NOMO-1 treated with DMSO at 0.1 percent for 48 hours (cell line): Measurements from ENCODE around the gene EPB41L2.

Experiments
- DNase-seq: peaks from one replicate; lab custom pipeline; 2025; ENCODE audit not compliant: unreplicated experiment; lab: John Stamatoyannopoulos, UW

The EPB41L2 gene

DNA sequence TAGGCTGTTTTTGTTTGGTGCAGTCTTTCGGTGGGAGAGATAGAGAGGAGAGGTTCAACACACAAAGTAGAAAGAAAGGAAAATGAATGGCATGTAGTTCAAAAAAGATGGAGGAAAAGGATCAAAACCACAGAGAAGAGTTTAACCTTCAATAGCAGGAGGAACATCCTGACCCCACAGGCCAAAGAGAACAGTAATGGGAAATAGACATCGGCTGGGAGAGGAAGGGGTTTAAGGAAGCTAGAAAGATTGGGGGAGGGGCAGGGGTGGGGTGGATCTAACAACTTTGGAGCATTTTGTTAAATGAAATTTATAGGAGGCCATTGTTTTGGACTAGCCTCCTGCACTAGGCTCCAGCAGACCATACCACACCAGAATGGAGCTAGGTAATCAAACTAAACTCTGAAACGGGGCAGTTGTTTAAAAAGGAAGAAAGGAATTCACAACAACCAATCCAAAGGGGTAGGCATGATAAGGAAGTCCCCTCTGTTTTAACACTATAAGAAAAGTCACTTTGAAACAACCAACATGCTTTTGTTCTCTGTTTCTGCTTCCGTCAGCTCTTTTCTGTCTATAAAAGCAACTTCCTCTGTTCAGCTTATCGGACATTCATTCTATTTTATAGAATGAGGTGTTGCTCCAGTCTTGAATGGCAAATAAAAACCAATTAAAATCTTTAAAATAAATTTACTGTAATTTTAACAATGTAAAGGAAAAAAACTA lies 82.6 kb downstream of the EPB41L2 start:
- DNase-seq = no peak

- no peak for DNase-seq
Measured at GRCh38 chr6:130978660-130979396, 84.2 kb downstream of the EPB41L2 start.

GRCh38 chr6:130978180-130978579 lies 84.9 kb downstream of the EPB41L2 start:
- no peak for DNase-seq

- DNase-seq = no peak
Measured at GRCh38 chr6:130975325-130975724, 87.7 kb downstream of the EPB41L2 start.

- no peak for DNase-seq
Measured at GRCh38 chr6:130973521-130974277, 89.3 kb downstream of the EPB41L2 start.

- no peak for DNase-seq
Measured at GRCh38 chr6:130971504-130971903, 91.5 kb downstream of the EPB41L2 start.

GRCh38 chr6:130970839-130971410 lies 92.1 kb downstream of the EPB41L2 start:
- no peak for DNase-seq

DNA sequence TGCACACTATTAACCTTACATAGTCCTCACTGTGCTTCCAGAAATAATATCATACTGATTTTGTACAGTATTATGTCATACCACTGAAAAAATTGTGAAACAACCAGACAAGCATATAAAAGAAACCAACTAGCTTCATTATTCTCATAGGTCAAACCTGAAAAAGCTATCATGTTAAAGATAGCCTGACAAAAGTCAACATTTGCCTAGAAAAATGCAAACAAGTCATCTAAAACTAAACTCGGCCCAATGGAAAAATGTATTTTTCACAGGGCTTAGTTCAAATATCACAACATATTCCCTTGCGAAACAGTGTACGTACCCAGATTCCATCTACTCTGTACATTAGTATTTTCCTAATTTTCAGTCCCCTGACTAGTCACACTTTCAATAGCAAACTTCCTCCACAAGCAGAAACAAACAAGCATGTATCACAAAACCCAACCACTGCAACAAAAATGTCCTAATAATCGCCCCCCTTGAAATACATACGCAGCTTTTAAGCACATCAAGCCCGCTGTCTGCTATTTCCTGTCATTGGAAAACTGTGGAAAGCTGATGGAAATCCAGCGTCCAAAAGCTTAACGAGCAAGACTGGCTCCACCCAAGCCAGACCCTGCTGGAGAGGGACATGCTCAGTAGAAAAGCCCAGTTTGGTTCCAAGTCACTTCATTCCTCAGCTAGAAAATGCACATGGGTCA lies 93.1 kb downstream of the EPB41L2 start:
- DNase-seq = no peak

- no peak for DNase-seq
Measured at GRCh38 chr6:130969166-130969565, 93.9 kb downstream of the EPB41L2 start.

GRCh38 chr6:130968476-130968875 lies 94.6 kb downstream of the EPB41L2 start:
- no peak for DNase-seq

DNA sequence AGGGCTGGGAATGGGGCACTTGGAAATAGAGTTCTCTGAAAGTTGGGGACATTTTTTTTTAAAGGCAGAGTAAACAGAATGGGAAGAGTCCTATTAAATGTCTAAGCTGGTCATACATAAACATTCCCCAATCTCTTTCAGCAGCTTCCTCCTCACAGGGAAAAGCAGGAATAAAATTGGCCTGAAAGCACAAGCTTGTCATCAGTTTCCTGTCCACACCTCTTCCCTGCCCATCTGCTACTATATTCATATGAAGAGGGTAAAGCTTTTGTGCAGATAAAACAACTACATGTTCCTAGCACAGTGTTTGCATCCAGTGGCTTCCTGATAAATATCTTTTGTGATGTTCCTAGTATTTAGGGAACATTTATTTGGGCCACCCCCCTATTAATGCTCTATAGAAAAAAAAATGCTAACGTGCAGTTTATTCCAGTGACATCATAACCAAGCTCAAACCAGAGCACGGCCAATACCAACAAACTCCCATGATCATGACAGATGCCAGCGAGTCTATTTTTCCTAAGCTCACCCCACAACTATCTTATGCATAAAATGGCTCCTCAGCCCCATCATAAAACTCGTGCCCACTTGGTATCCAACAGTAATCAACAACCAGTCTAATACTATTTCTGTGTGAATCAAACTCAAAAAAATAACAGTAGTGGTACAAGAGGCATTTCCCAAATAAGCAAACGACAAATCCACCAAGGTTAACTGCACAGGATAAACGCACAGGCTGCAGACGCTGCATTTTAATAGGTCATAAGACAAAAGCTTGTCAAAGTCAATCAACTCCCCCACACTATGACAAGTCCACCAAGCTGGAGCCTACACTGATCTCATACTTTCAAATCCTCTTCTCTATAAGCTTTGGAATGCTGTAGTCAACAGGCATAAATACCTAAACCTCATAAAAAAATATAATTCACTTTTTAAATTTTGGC lies 95.3 kb downstream of the EPB41L2 start:
- DNase-seq = no peak

DNA sequence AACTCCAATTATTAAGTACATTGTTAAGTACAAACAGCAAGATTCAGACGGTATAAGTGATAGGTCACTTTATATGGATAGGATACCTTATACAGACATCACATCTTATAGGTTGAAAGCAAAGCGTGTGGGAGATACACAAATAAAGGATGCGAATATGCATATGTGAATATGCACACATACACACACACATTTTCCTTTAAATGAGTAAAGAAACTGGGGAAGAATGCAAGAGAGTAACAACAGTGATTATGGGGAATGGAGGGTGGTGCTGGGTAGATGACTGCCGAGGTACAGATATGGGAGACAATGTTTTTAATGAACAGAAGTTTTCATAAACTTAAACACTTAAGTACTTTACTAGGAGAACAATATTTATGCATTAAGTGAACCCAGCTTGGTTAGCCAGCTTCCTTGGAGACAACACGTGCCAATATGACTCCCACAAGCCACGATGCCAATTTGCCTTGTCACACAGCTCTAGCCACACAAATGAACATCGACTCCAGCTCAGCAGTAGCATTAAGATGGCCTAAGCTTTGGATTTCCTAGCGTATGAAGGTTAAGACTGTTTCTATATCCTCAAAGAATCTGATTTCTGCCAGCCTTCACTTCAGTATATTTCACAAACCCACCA lies 96.6 kb downstream of the EPB41L2 start:
- DNase-seq = no peak

GRCh38 chr6:130965656-130966055 lies 97.4 kb downstream of the EPB41L2 start:
- DNase-seq = no peak

DNA sequence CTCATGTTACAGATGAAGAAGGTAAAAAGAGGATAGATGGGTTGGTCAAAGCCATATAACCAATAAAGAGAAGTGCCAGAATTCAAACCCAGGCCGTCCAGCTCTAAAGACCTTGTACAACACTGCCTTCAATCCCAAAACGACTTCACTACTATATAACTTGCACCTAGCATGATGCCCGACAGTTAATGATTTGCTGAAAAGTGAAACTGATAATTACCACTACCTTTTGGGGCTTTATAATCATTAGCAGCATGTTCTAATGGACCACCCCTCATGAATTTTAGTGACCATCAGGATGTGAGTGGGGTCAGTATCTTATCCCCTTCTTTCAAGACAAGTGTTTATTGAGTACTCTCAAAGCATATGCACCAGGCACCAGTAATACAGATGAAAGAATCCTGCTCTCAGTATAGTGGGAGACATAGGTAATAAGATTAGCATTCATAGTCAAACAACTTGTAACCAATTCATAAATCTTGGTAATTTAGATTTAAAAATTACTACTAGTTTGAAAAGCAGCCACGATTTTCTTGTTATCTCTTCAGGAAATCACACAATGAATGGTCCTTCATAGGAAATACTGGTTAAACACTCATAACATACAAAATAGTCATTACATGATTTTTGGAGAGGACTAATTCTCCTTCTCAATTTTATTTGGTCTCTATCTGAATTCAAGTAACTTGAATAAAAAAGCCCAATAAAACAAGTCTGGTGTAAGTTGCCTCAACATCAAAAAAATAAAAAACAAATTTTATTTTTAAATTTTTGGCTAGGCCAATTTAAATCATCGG lies 98.0 kb downstream of the EPB41L2 start:
- no peak for DNase-seq

- DNase-seq = no peak
Measured at GRCh38 chr6:130964289-130964688, 98.8 kb downstream of the EPB41L2 start.

DNA sequence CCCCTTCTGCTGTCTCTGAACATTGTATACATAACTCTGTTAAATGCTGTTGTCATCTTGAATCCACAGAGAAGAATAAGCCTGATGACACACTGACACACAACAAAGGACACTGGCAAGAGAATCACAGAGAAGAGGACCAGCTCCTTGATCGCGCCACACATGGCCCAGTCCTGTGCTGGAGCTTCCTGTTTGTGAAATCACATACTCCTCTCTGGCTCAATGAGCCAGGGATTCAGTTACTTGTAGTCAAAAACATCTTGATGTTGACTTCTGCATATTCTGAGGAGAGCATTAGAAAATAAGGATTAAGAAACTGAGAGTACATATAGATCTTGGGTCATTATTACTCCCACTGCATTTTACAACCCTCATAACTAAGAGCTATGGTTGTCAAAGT lies 100.1 kb downstream of the EPB41L2 start:
- DNase-seq = no peak

DNA sequence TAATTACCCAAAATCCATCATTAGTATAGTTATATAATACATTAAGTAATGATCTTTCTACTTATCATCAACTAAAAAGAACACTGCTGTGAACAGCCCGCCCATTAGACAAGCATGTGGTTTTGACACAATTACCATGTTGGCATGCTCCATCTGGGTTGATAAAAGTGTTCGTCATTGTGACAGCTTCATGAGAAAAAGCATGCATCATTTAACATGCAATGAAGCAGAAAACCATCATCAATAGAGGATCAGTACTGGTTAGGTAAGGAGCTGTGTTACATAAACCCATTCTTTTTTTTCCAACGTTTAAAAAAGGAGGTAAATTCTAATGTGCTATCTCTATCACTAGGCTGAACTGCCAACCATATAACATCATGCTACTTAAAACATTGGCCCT lies 101.9 kb downstream of the EPB41L2 start:
- DNase-seq = no peak

DNA sequence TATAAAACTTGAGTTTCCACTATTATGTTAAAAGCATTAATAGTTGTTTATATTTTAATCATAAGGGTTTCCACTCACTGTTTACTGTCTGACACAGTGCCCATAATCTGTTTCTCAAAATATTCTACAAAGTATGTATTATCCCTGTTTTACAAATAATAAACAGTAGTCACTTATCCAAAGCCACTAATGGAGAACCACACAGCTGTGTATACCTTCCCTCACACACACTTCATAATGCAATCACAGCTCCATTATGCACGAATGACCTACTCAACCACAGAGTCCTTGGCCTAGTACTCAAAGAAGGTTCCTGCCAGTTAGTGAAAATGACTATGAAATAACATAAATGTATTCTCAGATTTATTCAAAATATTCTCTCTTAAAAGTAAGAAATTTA lies 103.1 kb downstream of the EPB41L2 start:
- no peak for DNase-seq

- DNase-seq = no peak
Measured at GRCh38 chr6:130958468-130958867, 104.6 kb downstream of the EPB41L2 start.
